ENCODE measurements around the gene MYCL.
A peak's percentile ranks its signal among the peaks of the same experiment; 100 is the strongest.
"Not testable (repeated sequence)": the region's sequence is repeated elsewhere in the genome, so short reads cannot be mapped to it uniquely, and the experiment has no call there.

Gene MYCL

DNA sequence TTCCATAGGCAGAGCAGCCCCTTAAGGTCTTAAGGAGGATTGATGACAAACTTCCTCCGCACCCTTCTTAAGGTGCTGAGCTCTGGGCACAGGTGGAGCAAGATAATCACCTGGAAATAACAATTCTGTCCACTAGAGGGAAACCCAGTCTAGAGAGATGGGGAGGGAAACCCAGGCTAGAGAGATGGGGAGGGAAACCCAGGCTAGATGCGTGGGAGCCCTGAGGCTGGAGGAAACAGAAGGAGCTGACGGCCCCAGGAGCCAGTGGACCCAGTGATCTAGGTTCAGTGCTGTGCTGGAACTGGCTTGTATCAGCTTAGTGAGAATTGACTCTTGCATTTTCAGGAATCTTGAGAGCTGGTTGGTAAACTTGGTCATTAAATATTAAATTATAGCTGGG is 17.8 kb upstream of the MYCL start:
- peak; percentile 74 to 80 for DNase-seq (ENCODE audit: low read depth in 2 of 2)
- TF ChIP-seq, protein P1, sequence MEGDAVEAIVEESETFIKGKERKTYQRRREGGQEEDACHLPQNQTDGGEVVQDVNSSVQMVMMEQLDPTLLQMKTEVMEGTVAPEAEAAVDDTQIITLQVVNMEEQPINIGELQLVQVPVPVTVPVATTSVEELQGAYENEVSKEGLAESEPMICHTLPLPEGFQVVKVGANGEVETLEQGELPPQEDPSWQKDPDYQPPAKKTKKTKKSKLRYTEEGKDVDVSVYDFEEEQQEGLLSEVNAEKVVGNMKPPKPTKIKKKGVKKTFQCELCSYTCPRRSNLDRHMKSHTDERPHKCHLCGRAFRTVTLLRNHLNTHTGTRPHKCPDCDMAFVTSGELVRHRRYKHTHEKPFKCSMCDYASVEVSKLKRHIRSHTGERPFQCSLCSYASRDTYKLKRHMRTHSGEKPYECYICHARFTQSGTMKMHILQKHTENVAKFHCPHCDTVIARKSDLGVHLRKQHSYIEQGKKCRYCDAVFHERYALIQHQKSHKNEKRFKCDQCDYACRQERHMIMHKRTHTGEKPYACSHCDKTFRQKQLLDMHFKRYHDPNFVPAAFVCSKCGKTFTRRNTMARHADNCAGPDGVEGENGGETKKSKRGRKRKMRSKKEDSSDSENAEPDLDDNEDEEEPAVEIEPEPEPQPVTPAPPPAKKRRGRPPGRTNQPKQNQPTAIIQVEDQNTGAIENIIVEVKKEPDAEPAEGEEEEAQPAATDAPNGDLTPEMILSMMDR (IDR thresholded peaks at IDR 0.05; ENCODE audit: low read depth, low read length), result peak; percentile 64
- H3K4me3 ChIP-seq (replicated peaks in 1 of 2; ENCODE audit: low read depth in 2 of 2, low read length in 2 of 2), result no peak overlapping the region

DNA sequence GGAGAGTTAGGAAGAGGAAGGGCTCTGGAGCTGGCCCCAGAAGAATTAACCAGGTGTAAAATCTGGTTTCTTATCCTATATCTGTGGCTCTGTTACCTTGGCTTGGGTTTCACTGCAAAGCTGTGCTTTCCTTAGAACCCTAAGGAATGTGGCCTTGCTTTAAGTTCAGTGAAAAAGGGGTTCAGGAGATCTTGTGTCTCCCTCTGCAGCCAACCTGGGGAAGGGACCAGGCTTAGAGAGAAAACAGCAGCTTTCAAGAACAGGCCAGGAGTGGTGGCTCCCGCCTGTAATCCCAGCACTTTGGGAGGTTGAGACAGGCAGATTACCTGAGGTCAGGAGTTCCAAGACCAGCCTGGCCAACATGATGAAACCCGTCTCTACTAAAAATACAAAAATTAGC is 16.1 kb upstream of the MYCL start:
- no peak overlapping the region for H3K4me3 ChIP-seq (replicated peaks in 1 of 2; ENCODE audit: low read depth in 2 of 2, low read length in 2 of 2)
- no peak for DNase-seq (ENCODE audit: low read depth in 2 of 2)
- TF ChIP-seq, protein P1 (IDR thresholded peaks at IDR 0.05; ENCODE audit: low read depth, low read length), result peak; percentile 8

DNA sequence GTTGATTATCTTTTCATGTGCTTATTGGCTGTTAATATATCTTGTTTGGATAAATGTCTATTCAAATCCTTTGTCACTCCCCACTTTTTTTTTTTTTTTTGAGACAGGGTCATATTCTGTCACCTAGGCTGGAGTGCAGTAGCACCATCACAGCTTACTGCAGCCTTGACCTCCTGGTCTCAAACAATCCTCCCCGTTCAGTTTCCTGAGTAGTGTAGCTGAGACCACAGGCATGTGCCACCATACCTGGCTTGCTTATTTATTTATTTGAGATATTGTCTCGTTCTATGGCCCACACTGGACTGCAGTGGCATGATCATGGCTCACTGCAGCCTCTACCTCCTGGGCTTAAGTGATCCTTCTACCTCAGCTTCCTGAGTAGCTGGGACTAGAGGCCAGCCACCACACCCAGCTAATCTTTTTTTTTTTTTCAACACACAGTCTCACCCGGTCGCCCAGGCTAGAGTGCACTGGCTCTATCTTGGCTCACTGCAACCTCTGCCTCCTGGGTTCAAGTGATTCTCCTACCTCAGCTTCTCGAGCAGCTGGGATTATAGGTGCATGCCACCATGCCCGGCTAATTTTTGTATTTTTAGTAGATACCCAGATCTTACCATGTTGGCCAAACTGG is 13.9 kb upstream of the MYCL start:
- TF ChIP-seq, protein P1 (IDR thresholded peaks at IDR 0.05; ENCODE audit: low read depth, low read length), result no peak
- DNase-seq (ENCODE audit: low read depth in 2 of 2), result no peak

DNA sequence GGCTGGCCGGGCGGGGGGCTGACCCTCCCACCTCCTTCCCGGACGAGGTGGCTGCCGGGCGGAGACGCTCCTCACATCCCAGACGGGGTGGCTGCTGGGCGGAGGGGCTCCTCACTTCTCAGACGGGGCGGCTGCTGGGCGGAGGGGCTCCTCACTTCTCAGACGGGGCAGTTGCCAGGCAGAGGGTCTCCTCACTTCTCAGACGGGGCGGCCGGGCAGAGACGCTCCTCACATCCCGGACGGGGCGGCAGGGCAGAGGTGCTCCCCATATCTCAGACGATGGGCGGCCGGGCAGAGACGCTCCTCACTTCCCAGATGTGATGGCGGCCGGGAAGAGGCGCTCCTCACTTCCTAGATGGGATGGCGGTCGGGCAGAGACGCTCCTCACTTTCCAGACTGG is 11.4 kb upstream of the MYCL start:
- not testable (repeated sequence) for H3K4me3 ChIP-seq (replicated peaks in 1 of 2; ENCODE audit: low read depth in 2 of 2, low read length in 2 of 2); DNase-seq (ENCODE audit: low read depth in 2 of 2)

More for the DNA sequence above, 13.9 kb upstream of the MYCL start:
- H3K4me3 ChIP-seq (replicated peaks in 1 of 2; ENCODE audit: low read depth in 2 of 2, low read length in 2 of 2), result no peak overlapping the region

DNA sequence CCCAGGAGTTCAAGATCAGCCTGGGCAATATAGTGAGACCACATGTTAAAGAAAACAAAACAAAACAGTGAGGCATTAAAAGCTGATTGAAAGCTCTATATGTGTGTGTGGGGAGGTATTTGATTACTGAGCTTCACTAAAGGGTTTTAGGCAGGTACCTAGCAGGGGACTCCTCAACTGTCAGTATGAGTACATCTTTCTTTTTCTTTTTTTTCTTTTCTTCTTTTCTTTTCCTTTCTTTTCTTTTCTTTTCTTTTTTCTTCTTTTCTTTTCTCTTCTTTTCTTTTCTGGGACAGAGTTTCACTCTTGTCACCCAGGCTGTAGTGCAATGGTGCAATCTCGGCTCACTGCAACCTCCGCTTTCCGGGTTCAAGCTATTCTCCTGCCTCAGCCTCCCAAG is 8.5 kb upstream of the MYCL start:
- H3K4me3 ChIP-seq (replicated peaks in 1 of 2; ENCODE audit: low read depth in 2 of 2, low read length in 2 of 2), result no peak overlapping the region
- DNase-seq (ENCODE audit: low read depth in 2 of 2), result no peak
- TF ChIP-seq, protein P1 (IDR thresholded peaks at IDR 0.05; ENCODE audit: low read depth, low read length), result no peak

DNA sequence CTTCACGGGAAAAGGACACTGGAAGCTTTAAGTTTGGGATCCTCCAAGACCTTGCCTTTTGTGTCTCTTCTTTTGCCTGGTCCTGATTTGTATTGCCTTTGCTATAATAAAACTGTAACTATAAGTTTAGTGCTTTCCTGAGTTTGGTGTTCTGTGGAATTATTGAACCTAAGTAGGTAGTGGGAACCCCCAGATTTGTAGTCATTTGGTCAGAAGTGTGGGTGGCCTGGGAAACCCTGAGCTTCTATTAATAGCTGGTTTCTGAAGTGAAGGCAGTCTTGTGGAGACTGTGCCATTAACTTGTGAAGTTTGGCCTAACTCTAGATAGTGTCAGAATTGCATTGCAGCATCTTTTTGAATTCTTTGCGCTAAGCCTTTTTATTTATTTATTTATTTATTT is 6.8 kb upstream of the MYCL start:
- no peak for DNase-seq (ENCODE audit: low read depth in 2 of 2)
- no peak overlapping the region for H3K4me3 ChIP-seq (replicated peaks in 1 of 2; ENCODE audit: low read depth in 2 of 2, low read length in 2 of 2)
- TF ChIP-seq, protein P1 (IDR thresholded peaks at IDR 0.05; ENCODE audit: low read depth, low read length), result no peak

DNA sequence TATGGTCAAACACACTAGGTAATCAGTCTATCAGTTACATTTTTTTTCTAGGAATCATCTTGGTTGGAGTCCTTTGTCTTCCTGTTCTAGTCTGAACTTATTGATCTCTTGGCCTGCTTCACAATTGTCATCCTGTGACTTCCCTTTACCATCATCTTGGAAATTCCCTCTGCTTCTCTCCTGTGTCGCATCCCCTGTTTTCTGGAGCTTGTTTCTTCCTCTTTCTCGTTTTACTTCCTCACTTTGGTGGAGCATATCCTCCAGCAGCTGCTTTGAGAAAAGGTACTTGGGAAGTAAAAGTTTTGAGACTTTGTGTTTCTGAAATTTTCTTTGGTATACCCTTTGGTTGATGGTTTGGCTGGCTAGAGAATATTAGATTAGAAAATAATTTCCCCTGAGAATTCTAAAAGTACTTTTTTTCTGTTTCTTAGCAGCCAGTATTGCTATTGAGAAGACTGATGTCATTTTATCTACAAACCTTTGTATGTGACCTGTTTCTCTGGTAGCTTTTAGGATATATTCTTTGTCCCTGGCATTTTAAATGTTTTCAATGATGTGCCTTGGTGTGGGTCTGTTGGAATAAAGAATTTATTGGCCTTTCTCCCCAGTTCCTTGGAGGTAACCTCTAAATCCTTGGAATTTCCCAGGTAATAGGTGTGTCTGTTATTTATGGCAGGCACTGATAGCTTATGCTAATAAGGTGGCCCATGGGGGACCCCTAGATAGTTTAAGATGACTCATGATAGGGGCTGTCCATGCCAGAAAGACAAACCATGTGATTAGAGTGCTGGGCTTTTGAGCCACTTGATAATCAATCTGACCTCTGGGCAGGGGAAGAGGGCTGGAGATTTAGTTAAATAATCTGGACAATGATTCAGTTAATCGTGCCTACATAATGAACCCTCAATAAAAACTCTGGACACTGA is 6.1 kb upstream of the MYCL start:
- TF ChIP-seq, protein P1 (IDR thresholded peaks at IDR 0.05; ENCODE audit: low read depth, low read length), result no peak
- DNase-seq (ENCODE audit: low read depth in 2 of 2), result no peak
- no peak overlapping the region for H3K4me3 ChIP-seq (replicated peaks in 1 of 2; ENCODE audit: low read depth in 2 of 2, low read length in 2 of 2)

All from cardiac fibroblast (primary cell).